ENCODE measurements around the gene MLEC.

Gene MLEC

GRCh38 chr12:120686690-120687577 lies at the start of gene MLEC:
Gene MLEC (plus strand): TSS chr12:120687149. CDS start chr12:120687297, 148 bp downstream.
- peak; percentile 95 to 97 for DNase-seq

- DNase-seq = no peak
These were observed 46.9 kb upstream of the MLEC start, which contains the start of gene CABP1 for GRCh38 chr12:120639771-120640721. Gene CABP1 (plus strand): TSS chr12:120640626. CDS start chr12:120640686, 60 bp downstream.

- peak; percentile 18 to 44 for DNase-seq
These were observed 45.8 kb upstream of the MLEC start for GRCh38 chr12:120640861-120641833.

GRCh38 chr12:120642121-120642520 lies 44.8 kb upstream of the MLEC start:
- DNase-seq = no peak

GRCh38 chr12:120642826-120643225 lies 44.1 kb upstream of the MLEC start:
- DNase-seq = no peak

- DNase-seq = no peak
These were observed 43.4 kb upstream of the MLEC start for GRCh38 chr12:120643574-120643973.

GRCh38 chr12:120646044-120646443 lies 40.9 kb upstream of the MLEC start:
- DNase-seq = no peak

GRCh38 chr12:120647375-120647755 lies 39.6 kb upstream of the MLEC start:
- DNase-seq = no peak

GRCh38 chr12:120649442-120650232 lies 37.3 kb upstream of the MLEC start:
- DNase-seq = no peak

GRCh38 chr12:120650233-120650690 lies 36.7 kb upstream of the MLEC start:
- DNase-seq = no peak

GRCh38 chr12:120651821-120652220 lies 35.1 kb upstream of the MLEC start:
- peak; percentile 53 to 70 for DNase-seq

- no peak for DNase-seq
These were observed 34.1 kb upstream of the MLEC start for GRCh38 chr12:120652656-120653435.

- DNase-seq = no peak
These were observed 33.3 kb upstream of the MLEC start for GRCh38 chr12:120653611-120654010.

GRCh38 chr12:120654656-120655055 lies 32.3 kb upstream of the MLEC start:
- DNase-seq = no peak

- no peak for DNase-seq
These were observed 30.9 kb upstream of the MLEC start for GRCh38 chr12:120656008-120656407.

GRCh38 chr12:120658286-120659150 lies 28.4 kb upstream of the MLEC start:
- no peak for DNase-seq

- DNase-seq = no peak
These were observed 27.8 kb upstream of the MLEC start for GRCh38 chr12:120659151-120659525.

GRCh38 chr12:120661432-120661831 lies 25.5 kb upstream of the MLEC start:
- no peak for DNase-seq

- DNase-seq = no peak
These were observed 24.1 kb upstream of the MLEC start for GRCh38 chr12:120662879-120663278.

Measured in inflammatory macrophage treated with lipopolysaccharide for 1 hour (primary cell).